ENCODE data around the gene STXBP6.
A peak's percentile ranks its signal among the peaks of the same experiment; 100 is the strongest.

- TF ChIP-seq CTCF (IDR thresholded peaks at IDR 0.05) (peak in 2 of 6 experiments; percentile 9 to 16), POLR2A (IDR thresholded peaks at IDR 0.05) (peak; percentile 76 to 79)
These were observed at the start of gene STXBP6 for GRCh38 chr14:25049568-25050268.
